ENCODE results near the gene ROS1.

Gene ROS1

DNA sequence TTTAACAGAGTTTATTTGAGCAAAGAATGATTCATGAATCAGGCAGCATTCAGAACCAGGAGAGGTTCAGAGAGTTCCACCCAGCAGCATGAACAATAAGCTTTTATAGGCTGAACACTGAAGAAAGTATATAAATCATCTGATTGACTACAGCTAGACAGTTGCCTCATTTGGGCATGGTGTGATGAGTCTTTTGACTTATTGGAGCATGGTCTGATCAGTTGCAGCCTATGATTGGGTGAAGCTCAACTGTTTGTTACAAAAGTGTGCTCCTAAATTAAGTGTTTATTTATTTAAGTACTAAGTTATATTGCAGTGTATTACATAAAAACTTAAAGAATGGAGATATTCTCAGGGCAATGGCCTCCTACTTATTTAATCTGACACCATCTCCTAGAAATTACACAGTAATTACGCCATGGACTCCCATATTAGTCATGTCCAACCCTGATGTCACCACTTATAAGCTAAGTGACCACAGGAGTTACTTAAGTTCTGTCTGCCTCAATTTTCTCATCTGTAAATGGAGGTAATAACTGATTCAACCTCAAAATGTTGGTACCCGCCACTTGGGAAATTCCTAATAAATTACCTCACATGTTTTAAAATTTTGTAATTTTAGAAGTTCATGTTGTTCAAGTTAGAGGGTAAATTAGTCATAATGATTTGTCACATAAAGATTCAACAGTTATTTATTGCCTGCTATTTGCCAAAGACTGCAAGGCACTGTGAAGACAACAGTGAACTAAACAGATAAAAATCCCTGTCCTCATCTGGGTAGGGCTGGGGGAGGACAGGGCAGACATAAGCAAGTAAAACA is 15.2 kb upstream of the ROS1 start:
- DNase-seq, result no peak

DNA sequence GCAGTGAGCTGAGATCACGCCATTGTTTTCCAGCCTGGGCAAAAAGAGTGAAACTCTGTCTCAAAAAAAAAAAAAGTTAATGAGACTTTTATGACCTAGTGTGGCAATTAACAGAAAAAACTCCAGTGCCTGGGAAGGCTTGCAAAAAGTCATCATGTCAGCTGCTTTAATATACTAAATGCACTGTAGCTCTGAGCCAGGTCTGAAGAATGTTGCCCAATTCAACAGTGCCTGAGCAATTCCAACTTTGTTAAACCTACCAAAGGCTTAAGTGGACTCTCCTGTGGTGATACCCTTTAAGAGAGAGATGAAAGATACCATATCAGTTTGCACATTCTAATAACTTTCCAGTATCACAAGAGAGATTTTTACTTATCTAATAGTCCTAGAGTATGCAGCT is 6.5 kb upstream of the ROS1 start:
- no peak for DNase-seq

DNA sequence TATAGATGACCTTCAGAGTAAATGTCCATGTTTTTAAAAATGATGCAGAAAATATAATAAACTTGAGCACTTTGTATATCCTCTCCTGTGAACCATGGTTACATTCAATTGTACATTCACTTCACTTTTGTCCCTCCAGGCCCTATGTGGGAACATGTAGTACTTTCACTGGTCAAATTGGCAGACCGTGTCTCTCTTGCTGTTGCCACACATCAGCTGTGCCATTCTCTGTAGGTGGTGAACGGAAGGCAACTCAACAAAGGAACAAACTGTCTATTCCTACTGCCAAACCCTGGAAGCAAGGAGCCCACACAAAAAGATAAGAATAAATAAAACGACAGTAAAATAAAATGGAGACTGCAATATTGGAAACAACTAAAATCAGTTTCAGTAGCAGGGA is 2.0 kb downstream of the ROS1 start:
- no peak for DNase-seq

DNA sequence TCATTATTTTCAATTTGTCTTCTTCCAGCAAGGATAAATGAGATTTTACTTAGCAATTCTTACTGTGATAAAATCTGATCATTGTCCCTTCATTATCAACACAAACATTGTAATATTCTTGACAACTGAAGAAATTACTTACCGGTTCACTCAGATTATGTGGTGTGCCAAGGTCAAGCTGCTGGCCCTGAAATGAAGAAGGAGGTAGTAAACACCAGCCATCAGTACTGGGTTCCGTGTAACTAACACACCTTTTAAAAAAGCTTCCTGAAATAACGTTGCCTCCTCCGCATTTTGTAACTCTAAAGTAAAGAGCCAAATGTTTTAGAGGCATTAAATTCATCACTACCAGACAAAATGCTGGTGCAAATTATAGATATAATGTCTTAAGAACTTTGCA is 7.4 kb downstream of the ROS1 start:
- no peak for DNase-seq

DNA sequence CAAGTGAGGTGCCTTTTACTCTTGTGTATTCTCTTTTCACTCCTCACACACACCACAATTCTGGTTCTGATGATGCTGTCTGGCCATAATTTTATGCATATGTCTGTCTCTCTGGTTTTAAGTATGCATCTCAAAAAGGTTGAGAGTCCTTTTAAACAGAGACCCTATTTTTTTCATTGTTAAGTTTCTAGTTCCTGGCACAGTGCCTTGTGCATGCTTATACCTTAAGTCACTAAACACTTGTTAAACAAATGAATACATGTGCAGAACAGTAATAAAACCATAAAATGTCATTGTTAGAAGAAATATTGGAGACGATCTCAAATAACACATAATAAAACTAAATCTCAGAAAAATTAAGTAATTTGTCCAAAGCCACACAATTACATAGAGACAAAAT is 7.9 kb downstream of the ROS1 start:
- DNase-seq, result no peak

DNA sequence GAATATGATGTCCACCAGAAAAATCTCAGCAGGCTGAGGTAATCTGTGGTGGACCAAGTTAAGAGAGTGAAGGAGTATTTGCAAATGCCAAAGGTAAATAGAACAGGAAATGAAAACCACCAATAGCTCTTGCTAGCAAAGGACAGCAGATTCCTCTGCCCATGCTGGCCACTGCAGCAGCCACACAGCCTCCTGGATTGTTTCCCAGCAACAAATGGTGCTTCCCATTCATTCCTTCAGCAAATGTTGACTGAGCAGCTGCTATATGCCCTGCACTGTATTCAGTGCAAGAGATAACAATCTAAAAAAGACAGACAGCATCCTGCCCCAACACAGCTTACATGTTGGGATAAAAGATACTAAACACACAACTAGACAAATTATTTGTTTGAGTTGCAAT is 11.0 kb downstream of the ROS1 start:
- no peak for DNase-seq

DNA sequence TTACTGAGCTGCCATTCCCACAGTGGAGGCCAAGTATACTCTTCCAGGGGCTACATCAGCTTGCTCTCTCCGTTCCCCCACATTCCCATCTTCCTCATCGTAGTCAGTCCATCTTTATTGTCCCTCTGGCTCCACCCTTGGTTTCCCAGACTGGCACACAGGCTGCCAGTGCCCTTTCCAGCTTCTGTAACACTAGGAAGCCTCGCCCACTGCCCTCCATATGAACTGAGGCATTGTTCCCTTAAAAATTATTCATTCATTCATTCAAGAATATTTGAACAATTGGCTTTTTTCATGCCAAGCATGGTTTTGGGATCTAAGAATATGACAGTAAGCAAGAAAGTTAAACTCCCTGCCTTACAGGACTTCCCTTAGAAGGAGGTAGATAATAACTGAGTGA is 14.3 kb downstream of the ROS1 start:
- no peak for DNase-seq

DNA sequence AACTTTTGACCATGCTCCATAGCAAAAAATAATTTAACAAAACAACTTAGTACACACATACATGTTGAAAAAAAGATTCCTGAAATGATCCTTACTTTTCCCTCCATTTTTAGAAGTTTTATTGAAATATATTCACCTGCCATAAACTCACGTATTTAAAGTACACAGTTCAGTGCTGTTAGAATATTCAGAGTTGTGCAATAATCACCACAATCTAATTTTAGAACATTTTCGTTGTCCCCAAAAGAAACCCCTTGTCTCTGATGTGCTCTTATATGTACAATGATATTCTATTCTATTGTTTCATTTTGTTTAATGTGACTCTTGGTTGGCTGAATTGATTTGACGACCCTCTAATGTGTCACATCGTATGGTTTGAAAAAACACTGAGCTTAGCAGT is 15.9 kb downstream of the ROS1 start:
- DNase-seq, result no peak

DNA sequence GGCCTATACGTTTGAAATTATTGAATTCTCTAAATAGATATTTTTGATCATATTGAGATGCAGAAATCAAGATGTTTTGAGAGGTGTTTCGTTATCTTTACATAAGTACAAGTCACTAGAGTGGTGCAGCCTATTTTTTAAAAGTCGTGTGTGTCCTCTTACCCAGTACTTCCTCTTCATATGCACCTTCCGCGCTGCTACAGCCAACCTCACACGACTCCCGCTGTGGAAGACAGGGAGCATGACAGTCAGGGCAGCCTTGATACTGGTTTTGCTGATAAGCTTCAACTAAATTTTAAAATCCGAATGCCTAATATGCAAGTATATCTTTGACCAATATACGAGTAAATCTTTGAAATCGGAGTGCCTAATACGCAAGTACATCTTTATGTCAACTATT is 16.3 kb downstream of the ROS1 start:
- no peak for DNase-seq

DNA sequence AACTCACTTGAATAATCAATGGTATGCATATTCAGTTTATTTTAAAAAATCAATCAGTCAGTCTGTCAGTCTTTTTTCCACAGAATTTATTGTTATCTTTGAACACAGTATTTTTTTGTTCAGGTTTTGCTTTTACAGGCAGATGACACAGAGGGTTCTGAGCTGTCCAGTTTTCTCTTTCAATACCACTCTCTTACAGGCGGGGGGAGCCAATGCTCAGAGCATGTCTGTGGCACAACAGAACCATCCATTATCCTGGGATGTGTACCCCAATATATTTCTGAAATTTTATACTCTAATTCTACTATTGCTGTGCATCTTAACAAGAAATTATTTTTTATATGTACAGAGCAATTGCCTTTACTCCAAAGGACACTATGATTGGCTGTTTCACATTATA is 21.2 kb downstream of the ROS1 start:
- DNase-seq, result no peak

DNA sequence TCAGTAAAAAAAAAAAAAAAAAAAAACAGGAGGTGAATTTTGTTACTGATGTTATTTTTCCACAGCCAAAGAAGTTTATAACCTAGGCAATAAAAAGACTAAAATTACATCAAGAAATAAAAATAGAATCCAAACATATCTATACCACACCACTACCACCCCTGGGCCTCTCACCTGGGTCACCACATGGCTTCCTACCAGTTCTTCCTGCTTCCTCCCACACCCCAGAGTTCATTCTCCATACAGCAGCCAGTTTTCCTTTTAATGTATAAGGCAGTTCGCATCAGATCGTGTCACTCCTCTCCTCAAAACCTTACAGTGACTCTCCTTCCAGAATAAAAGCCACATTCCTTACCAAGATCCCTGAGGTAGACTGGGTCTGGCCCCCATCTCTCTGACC is 23.9 kb downstream of the ROS1 start:
- no peak for DNase-seq

DNA sequence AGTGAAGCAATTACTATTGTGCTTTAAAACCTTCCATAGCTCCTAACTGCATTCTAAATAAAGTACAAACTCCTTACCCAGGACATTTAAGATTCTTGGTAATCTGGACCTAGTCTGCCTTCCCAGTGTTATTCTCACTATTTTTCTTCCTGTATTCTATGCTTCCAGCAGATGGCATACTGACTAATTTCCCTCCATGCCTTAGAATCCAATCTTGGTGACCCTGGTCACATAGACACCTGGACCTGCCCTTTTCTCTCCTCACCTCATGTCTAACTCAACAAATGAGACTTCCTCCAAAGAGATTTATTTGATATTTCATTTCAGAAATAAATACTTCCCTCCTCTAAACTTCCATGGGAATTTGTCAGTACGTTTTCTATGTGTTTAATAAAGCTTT is 25.8 kb downstream of the ROS1 start:
- DNase-seq, result no peak

DNA sequence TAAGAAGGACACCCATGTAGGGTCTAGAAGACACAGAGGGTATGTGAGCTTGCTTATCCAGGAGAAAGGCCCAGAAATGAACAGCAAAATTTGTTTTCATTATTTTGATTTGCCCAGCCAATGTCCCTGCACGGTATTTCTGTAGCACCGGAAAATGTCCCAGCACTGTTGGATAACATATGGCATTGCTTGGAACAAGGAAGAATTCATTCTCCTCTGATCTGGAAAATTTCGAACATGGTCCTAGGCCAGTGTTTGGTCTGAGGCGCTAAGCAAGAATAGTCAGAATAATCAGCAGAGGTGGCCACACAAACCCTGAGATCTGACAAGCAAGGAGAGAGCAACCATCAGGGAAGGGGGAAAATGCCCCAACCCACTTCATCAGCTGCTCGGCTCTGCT is 26.6 kb downstream of the ROS1 start:
- DNase-seq, result no peak

DNA sequence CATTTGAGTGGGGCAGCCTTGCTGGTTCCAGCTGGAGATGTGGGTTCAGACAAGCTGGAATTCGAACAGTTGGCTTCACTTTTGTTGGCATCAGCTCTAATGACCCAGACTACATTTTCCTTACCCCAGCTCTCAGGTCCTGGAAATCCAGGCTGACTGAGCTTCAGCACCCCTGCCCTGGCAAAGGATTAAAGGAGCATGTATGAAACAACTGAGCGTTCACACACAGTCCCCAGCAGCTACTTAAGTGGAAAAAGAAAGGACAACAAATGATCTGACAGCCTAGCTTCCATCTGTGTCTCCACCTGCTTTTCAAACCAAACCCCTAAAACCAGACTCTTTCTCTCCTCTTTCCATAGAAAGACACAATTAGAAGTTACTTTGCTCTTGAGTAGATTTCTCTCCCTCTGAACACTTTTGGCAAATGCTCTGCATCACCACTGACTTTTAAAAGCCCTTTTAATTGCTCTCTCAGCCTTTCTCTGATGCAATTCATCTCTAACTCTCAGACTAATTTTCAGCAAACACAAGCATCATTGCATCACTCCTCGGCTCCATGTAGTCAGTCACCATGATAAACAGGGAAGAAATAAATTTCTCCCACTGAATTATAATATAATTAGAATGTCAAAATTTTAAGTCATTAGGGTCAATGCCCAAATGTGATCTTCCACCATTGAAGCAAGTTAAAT is 28.1 kb downstream of the ROS1 start:
- DNase-seq, result no peak

DNA sequence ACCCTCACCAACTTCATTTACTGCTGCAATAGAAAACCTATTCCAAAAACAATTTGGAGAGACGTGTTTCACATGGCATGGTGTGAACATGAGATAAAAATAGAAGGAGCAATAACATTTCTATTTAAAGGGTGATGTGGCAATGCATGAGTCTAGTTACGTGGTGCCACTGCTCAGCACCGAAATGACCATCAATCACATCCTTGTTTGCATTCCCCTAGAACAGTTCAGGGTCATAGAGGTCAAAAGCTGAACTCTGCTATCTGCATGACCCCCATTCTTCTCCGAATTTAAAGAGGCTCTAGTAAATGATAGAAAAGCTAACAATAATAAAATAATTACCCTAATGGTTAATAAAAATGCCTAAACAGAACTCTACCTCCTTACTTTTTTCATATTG is 29.5 kb downstream of the ROS1 start:
- DNase-seq, result no peak

DNA sequence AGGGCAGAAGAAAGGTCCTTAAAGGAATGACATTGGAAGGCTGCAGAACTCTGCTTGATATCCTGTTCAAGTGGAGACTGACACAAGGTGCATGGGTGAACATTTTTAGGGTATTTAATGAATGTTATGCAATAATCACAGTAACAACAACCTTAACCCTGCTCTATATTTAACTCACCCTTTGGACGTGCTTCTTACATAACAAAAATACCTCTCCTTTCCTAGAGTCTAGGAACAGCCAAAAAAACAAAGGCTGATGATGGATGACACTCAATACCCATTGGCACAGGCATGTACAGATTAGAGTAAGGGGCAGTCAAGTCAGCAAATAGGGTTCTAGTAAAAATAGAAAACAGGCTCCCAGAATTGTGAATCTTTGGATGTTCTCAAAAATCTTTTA is 30.6 kb downstream of the ROS1 start:
- no peak for DNase-seq

DNA sequence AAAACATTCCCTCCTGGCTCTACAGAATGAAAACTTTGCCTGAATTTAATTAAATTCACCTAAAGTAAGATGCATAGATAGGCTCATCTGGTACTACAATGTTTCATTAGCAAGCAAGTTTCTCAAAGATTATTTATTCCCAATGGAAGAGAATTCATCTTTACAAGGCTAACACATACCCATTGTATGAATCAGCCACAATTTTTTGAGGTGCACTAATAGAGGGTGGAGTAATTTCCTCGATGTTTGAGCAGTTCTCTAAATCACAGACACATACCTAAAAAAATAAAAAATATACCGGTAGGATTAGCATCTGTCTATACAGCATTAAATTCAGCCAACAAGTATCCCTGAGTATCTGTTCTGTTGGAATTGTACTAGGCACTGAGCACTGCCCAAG is 32.7 kb downstream of the ROS1 start:
- DNase-seq, result no peak

DNA sequence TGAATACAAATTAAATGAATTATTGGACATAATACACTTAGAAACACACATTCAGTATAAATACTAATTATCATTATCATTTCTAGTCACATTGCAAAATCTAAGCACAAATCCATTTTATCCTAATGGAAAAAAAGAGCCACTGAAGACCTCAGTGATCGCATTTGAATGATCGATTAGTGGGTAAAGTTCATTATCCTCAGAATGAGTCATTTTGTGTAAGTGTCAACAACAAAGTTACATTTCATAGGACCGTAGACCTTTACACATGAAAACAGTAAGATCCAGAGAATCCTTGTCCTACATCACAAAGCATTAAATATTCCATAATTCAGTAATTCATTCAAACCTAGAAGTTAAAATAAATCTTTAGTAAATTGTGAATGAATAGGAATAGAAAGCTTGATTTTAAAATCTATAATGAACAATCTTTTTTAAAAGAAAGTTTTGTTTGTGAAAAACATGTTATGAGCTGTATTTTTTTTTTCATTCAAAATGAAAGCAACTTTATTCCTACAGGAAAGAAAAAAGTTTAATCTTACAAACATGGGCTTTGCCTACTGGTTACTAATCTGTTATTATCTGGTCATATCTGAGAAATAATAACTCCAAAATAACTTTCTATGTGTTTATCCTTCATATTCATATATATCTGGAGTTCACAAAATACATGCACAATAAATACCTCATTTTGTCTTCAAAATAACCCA is 33.7 kb downstream of the ROS1 start:
- DNase-seq, result no peak

DNA sequence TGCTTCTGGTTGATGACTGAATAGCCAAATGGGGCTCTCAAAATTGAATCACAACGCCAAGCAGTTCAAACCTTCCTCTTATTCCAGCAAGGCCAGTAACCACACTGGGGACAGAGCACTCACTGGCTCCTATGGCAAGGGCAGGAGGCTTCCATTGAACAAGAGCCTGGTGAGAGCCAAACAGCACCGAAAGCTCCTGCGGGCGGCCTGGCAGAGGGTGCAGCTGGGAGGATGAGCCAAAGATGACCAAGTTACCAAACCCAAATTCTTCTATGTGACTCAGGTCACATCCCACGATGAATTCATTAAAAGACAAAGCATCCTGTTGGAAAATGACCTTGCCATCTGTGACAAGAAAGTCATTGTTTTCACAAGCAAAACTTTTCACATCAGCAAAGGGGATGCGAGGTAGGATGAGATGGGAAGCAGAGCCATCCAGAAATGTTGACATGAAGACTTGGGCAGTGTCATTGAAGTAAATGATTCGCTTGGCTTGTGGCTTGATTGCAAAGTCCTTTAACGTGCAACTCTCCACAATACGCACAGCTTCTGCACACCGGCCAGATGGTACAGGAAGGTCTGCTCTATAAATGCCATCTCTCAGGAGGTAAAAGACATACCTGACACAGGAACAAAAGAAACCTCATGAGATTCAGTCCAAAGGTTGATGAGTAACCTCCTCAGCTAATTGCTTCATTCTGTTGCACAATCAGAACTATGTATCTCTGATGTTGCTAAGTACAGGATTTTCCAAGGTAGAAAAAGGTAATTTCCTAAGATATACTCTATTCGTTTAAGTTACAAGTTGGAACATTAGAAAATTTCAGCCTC is 36.3 kb downstream of the ROS1 start:
- no peak for DNase-seq

DNA sequence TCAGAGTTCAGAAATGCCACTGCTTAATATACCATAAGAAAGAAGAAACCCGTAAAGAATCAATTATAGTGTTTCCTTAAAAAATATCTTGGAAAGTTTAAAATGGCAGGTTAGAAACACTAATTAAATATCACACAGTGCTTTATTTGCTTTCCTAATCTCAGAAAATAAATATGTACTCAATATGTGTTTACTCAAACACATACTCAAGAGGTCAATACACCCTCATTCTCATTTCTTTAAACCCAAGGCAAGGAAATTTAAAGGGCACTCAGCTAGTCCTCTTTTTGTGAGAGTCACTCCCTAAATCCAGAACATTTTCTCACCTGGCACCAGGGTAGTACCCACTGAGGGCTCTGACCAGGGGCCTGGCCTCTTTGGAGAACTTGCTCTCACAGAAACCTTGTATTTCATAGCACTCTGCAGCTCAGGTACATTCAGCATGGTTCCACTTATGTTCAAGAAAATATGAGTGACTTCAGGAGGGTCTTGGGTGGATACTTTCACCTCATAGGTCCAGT is 38.2 kb downstream of the ROS1 start:
- no peak for DNase-seq

DNA sequence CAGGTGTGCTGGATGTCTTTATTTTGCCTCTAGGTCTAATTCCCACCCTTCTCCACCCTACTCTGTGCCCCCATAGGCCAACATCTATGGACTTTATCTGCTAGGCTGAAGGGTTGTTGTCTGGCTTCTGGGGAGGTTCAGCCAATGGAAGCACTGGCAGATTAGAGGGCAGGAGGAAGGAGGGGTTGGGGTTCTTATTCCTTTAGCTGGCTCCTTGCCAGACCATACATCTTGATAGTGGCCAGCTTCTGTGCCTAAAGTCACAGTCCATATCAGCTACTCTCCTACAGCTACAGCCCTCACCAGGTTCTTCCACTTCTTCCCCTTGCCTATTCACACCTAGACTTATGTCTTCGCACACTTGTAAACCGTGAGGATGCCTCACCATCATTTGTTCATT is 41.1 kb downstream of the ROS1 start:
- no peak for DNase-seq

DNA sequence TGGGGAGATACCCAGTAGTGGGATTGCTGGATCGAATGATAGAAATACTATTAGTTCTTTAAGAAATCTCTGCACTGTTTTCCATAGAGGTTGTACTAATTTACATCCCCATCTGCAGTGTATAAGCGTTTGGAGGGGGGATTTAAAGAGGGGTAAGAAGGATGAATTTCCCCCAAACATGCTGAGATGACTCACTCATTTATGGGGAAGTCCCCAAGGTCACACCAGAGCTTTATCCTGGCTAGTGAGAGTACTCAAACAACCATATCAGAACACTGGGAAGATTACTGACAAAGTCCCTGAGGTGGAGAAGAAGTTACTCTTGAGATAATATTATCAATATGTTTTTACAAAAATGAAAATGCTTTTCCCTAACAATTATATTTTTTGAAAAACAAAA is 44.0 kb downstream of the ROS1 start:
- DNase-seq, result no peak

DNA sequence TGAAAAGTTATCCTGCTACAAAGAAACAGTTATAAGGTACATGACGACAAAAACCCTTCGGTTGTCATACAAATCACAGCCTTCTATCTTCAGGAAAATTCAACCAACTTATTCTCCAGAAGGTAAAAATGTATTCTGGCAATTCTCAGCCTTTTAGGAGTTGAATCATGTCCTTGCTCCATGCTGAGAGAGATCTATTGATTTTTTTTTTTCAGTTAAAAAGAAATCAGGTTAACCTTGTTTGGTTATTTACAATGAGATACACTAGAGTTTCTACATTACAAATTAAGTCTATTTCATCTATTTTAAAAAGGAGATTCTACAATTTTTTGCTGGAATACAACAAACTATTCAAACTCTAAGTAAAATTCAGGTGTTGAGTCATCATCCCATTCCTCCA is 45.4 kb downstream of the ROS1 start:
- DNase-seq, result no peak
